ENCODE data around the gene HBP1. TPM values are rescaled to one million over a fixed set of nuclear protein-coding genes. Genes with fewer than 3 reads are reported as not detected.
"Not testable (repeated sequence)": the region's sequence is repeated elsewhere in the genome, so short reads cannot be mapped to it uniquely, and the experiment has no call there.

Gene HBP1
- total RNA-seq, 4 donors from 2014 or later, result 59.5 to 170 (median 88.3) TPM

DNA sequence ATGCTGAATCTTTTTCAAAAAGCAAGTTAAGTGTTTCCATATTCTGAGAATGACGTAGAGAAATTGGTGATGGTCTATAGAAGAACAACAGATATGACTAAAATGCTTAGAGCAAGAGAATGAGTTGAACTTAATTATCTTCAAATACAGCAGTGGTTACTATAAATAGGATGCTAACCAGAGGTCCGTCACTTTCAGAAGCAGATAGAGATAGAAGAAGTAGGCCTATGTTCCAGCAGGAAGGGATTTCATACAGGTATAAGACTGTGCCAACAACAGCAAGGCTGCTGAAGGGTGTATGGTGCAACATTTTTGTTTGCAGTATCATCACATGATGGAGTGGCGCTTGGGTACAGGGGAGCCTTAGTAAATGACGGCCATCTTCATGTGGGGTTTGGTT lies 68.6 kb downstream of the HBP1 start:
- TF ChIP-seq POLR2AphosphoS5 (IDR thresholded peaks at IDR 0.05) (no peak), EP300 (IDR thresholded peaks at IDR 0.05; ENCODE audit: low read depth) (no peak), POLR2A (IDR thresholded peaks at IDR 0.05) (no peak)
- intact Hi-C loops (cut with DNase I; ENCODE audit: low total_unique reads) (no loop called here), in situ Hi-C loops (cut with MboI; ENCODE audit: low pct_ligation_motif_present in 1 of 4, low pct_unique_long_range_greater_than_20kb in 1 of 4, low sequenced_read_pairs in 3 of 4) (no loop called here)
- no peaks in the 10 kb centered on the region for H3K36me3 ChIP-seq
- no peak overlapping the region for H3K27ac ChIP-seq
- H3K9me3 ChIP-seq, result no peaks in the 10 kb centered on the region
- H3K4me1 ChIP-seq, result peaks cover 0 to 4% (median 0%) of the 10 kb centered on the region in 4 donors
- H3K27me3 ChIP-seq, result no peaks in the 10 kb centered on the region
- DNase-seq, result no peak
- 96% methylated on average over 4 of the region's 4 CpGs for WGBS, 2 donors (ENCODE audit: low coverage in 1 of 2)
- no peak overlapping the region for H3K4me3 ChIP-seq

DNA sequence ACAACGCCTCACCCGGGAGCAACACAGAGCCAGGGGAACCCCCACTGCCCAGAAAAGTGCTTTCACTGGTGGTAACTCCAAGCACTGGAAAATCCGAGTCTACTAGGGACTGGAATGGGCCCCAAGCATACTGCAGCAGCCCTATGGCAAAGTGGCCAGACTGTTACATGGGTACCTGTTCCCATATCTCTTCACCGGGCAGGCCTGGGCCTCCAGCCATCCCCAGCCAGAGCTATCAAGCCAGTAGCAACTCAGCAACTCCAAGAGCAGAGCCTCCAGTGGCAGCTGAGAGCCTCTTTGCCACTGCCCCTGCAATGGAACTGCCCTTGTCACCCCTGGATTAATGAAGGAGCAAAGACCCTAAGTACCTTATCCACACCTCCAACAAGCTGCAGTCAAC lies 73.5 kb downstream of the HBP1 start:
- TF ChIP-seq, protein P1, sequence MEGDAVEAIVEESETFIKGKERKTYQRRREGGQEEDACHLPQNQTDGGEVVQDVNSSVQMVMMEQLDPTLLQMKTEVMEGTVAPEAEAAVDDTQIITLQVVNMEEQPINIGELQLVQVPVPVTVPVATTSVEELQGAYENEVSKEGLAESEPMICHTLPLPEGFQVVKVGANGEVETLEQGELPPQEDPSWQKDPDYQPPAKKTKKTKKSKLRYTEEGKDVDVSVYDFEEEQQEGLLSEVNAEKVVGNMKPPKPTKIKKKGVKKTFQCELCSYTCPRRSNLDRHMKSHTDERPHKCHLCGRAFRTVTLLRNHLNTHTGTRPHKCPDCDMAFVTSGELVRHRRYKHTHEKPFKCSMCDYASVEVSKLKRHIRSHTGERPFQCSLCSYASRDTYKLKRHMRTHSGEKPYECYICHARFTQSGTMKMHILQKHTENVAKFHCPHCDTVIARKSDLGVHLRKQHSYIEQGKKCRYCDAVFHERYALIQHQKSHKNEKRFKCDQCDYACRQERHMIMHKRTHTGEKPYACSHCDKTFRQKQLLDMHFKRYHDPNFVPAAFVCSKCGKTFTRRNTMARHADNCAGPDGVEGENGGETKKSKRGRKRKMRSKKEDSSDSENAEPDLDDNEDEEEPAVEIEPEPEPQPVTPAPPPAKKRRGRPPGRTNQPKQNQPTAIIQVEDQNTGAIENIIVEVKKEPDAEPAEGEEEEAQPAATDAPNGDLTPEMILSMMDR (IDR thresholded peaks at IDR 0.05), result no peak
- TF ChIP-seq POLR2A (IDR thresholded peaks at IDR 0.05), result no peak
- TF ChIP-seq EP300 (IDR thresholded peaks at IDR 0.05; ENCODE audit: low read depth), result no peak
- TF ChIP-seq POLR2AphosphoS5 (IDR thresholded peaks at IDR 0.05), result no peak
- Histone ChIP-seq H3K9me3 (no peaks in the 10 kb centered on the region), H3K4me3 (no peak overlapping the region), H3K27me3 (no peaks in the 10 kb centered on the region), H3K36me3 (peaks cover 0 to 12% (median 6%) of the 10 kb centered on the region in 4 donors), H3K27ac (no peak overlapping the region), H3K4me1 (no peaks in the 10 kb centered on the region)
- WGBS, 2 donors (ENCODE audit: low coverage in 1 of 2), result 94% methylated on average over 4 of the region's 4 CpGs; no CpG with 5 or more reads in 1 of the 2 donors
- intact Hi-C loops (cut with DNase I; ENCODE audit: low total_unique reads) (no loop called here), in situ Hi-C loops (cut with MboI; ENCODE audit: low pct_ligation_motif_present in 1 of 4, low pct_unique_long_range_greater_than_20kb in 1 of 4, low sequenced_read_pairs in 3 of 4) (no loop called here)
- DNase-seq, result no peak

DNA sequence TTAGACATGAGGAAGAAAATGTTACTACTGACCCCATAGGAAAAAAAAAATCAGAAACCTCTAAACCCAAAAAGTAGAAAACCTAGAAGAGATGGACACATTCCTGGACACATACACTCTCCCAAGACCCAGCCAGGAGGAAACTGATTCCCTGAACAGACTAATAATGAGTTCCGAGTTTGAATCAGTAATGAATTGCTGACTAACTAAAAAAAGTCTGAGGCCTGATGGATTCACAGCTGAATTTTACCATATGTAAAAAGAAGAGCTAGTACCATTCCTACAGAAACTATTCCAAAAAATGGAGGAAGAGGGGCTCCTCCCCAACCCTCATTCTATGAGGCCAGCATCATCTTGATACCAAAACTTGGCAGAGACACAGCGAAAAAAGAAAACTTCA lies 75.8 kb downstream of the HBP1 start:
- Histone ChIP-seq H3K4me3 (no peak overlapping the region), H3K4me1 (no peaks in the 10 kb centered on the region), H3K9me3 (no peaks in the 10 kb centered on the region), H3K27me3 (no peaks in the 10 kb centered on the region), H3K36me3 (peaks cover 0 to 24% (median 11%) of the 10 kb centered on the region in 4 donors), H3K27ac (no peak overlapping the region)
- no peak for DNase-seq
- 96 to 100% methylated on average over 2 of the region's 2 CpGs for WGBS, 2 donors (ENCODE audit: low coverage in 1 of 2)
- in situ Hi-C loops (cut with MboI; ENCODE audit: low pct_ligation_motif_present in 1 of 4, low pct_unique_long_range_greater_than_20kb in 1 of 4, low sequenced_read_pairs in 3 of 4), result no loop called here
- TF ChIP-seq, protein P1 (IDR thresholded peaks at IDR 0.05), result no peak
- TF ChIP-seq POLR2A (IDR thresholded peaks at IDR 0.05), result no peak
- TF ChIP-seq EP300 (IDR thresholded peaks at IDR 0.05; ENCODE audit: low read depth), result no peak
- TF ChIP-seq POLR2AphosphoS5 (IDR thresholded peaks at IDR 0.05), result no peak
- intact Hi-C loops (cut with DNase I; ENCODE audit: low total_unique reads), result no loop called here

DNA sequence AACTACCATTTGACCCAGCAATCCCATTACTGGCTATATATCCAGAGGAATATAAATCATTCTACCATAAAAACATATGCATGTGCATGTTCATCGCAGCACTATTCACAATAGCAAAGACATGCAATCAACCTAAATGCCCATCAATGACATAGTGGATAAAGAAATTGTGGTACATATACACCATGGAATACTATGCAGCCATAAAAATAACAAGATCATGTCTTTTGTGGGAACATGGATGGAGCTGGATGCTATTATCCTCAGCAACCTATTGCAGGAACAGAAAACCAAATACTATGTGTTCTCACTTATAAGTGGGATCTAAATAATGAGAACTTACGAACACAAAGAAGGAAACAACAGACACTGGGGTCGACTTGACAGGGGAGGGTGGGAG lies 78.0 kb downstream of the HBP1 start:
- intact Hi-C loops (cut with DNase I; ENCODE audit: low total_unique reads); in situ Hi-C loops (cut with MboI; ENCODE audit: low pct_ligation_motif_present in 1 of 4, low pct_unique_long_range_greater_than_20kb in 1 of 4, low sequenced_read_pairs in 3 of 4); DNase-seq; H3K27ac ChIP-seq; H3K9me3 ChIP-seq; H3K4me3 ChIP-seq; H3K4me1 ChIP-seq; H3K27me3 ChIP-seq: not testable (repeated sequence)
- WGBS, 2 donors (ENCODE audit: low coverage in 1 of 2), result 98 to 100% methylated on average over 3 of the region's 3 CpGs
- peaks cover 0 to 24% (median 11%) of the 10 kb centered on the region in 4 donors for H3K36me3 ChIP-seq

DNA sequence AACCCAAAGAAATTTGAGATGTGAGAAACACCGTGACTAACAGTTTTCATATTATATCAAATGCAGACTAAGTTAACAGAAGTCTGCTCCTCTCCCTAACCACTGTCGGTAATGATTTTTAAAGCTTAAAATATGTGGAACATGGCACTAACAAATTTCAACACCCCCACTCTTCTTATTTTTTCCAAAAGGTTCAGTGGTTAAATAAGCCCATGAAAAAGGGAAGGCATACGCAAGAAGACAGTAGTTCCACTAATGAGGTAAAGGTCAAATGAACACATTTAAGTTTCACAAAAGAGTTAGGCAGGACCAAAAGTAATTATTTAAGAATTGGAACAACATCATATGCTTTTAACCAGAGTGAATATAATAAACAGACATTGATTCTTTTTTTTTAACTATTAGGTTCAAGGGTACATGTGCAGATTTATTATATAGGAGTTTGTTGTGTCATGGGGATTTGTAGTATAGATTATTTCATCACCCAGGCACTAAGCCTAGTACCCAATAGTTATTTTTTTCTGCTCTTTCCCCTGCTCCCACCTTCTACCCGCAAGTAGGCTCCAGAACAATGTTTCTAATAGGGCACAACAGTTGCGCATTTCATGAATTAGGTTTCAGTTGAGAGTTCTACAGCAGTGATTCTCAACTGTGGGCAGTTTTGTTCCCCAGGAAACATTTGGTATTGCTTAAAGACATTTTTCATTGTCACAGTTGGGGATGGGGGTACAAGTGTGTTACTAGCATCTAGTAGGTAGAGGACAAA lies 79.9 kb downstream of the HBP1 start:
- 94 to 97% methylated on average over 5 of the region's 5 CpGs for WGBS, 2 donors (ENCODE audit: low coverage in 1 of 2)
- H3K9me3 ChIP-seq, result no peaks in the 10 kb centered on the region
- no peak for DNase-seq
- no peak overlapping the region for H3K27ac ChIP-seq
- intact Hi-C loops (cut with DNase I; ENCODE audit: low total_unique reads), result no loop called here
- H3K36me3 ChIP-seq, result peaks cover 0 to 24% (median 11%) of the 10 kb centered on the region in 4 donors
- TF ChIP-seq EP300 (IDR thresholded peaks at IDR 0.05; ENCODE audit: low read depth) (no peak), POLR2AphosphoS5 (IDR thresholded peaks at IDR 0.05) (no peak), POLR2A (IDR thresholded peaks at IDR 0.05) (no peak)
- TF ChIP-seq, protein P1 (IDR thresholded peaks at IDR 0.05), result no peak
- H3K4me3 ChIP-seq, result no peak overlapping the region
- no peaks in the 10 kb centered on the region for H3K27me3 ChIP-seq
- H3K4me1 ChIP-seq, result peaks cover 0 to 9% (median 0%) of the 10 kb centered on the region in 4 donors
- in situ Hi-C loops (cut with MboI; ENCODE audit: low pct_ligation_motif_present in 1 of 4, low pct_unique_long_range_greater_than_20kb in 1 of 4, low sequenced_read_pairs in 3 of 4), result no loop called here
